ENCODE data around the gene PKD1L1.
A peak's percentile ranks its signal among the peaks of the same experiment; 100 is the strongest.
"Not testable (repeated sequence)": the region's sequence is repeated elsewhere in the genome, so short reads cannot be mapped to it uniquely, and the experiment has no call there.

The PKD1L1 gene

DNA sequence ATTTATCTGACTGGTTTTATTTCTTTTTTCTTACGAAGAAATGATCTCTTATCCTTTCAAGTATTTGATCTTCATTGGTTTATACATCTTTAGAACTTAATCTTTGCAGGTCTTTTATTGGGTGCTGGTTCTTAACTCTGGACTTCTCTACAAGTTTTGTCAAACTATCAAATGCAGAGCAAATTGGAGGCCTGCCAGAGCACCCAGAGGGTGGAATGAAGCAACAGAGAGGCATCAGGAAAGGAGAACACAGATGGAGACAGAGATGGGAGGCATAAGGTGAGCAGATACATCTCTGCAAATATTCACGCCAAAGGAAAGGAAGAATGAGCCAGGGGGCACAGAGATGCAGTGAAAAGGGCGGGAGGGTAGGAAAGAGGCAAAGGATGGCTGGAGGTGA lies 130.3 kb downstream of the PKD1L1 start:
- DNase-seq = no peak

GRCh38 chr7:47816647-47817046 lies 131.6 kb downstream of the PKD1L1 start:
- no peak for DNase-seq

DNA sequence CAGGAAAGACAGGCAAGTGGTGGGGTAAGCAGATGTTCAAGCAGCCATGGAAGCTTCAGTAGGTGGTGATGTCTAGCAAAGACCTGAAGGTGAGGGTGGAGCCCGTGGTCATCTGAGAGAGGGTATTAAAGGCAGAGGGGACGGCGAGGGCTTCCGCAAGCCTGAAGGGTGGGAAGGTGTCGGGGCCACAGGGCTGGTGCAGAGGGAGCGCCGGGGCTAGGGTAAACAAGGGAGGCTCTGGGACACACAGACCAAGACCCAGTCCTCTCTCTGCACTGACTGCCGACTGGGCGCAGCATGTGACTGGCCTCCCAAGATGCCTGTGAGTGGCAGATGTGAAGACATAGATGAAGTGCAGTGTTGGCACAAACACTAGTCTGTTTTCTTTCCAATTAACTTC lies 132.4 kb downstream of the PKD1L1 start:
- DNase-seq = no peak

DNA sequence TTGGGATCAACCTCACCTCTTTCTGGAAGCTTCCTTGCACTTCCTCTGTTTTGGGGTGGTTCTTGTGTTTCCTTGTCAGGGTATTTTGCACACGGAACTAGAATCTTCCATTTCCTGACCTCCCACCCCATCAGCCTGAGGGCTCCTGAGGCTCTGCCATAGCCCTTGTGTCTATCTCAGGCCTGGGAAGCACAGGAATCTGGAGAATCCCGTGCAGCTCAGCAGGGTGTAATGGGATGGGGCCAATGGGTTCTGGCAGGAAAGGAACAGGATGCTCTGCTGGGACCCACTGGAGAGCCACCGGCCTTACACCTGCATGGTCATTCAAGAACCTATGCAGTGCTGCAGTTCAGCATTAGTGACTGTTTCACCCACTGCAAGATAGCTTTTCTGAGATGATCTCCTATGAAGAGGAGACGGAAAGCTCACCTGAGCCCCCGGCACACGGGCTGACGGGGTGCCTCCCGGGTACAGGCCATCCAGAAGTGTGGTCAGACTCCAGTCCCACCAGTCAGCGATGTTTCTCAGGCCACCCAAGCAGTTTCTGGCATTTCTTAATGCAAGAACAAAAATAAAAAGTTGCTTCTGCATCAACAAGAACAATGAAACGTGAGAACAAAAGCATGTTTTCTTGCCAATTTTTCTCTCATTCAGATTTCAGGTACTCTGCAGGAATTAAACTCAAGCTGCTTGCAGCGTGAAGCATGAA lies 133.2 kb downstream of the PKD1L1 start:
- no peak for DNase-seq

- DNase-seq = no peak
These were observed 134.5 kb downstream of the PKD1L1 start for GRCh38 chr7:47813620-47814260.

GRCh38 chr7:47812429-47813136 lies 135.7 kb downstream of the PKD1L1 start:
- no peak for DNase-seq

GRCh38 chr7:47811632-47812380 lies 136.5 kb downstream of the PKD1L1 start:
- DNase-seq = no peak

DNA sequence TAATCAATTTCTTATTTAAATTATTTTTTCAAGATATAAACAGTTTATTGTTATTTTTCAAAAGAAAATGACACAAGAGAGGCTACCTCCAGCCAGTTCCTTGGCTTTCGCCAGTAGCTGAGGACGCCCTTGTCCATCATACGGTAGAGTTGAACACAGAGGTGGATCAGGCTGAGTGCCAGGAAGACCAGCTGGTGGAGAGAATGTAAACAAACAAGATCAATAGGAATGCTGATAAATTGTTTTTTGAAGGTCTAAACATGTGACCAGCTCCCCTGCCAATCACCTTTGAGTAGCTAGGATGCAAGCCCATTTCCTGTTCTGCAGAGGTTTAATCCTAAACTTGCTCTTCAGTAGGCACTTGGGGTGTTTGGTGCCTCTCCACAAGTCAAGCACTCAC lies 138.9 kb downstream of the PKD1L1 start:
- no peak for DNase-seq

DNA sequence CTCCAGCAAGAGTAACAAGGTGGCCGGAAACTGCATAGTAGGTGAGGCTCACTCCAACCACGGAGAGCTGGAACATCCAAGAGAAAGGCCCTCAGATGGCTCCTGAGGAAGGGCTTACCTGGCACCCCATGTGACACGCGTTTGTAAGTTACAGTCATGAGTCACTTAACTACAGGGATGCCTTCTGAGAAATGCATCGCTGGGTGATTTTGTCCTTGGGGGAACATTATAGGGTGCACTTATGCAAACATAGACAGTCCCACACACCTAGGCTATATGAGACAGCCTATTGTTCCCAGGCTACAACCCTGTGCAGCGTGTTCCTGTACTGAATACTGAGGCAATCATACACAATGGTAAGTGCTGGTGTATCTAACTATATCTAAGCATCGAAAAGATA lies 139.9 kb downstream of the PKD1L1 start:
- DNase-seq = no peak

GRCh38 chr7:47807756-47808155 lies 140.5 kb downstream of the PKD1L1 start:
- no peak for DNase-seq

DNA sequence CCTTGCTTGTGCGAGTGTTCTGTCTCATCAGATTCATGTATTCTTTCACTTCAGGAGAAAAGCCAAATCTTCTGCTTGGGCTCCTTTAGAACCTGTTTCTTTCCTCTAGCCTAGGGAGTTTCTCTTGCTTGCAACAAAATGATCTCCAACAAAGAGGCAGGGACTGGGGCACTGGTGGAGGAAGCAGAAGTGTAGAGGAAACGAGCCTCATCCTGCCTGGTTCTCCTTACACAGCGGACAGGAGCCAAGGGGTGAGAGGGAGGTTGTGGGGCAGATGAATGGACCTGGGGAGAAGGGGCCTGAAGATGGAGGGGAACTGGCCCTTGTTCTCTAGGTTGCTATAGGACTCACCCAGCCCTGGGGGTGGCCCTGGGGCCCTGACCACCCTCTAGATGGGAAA lies 141.1 kb downstream of the PKD1L1 start:
- no peak for DNase-seq

DNA sequence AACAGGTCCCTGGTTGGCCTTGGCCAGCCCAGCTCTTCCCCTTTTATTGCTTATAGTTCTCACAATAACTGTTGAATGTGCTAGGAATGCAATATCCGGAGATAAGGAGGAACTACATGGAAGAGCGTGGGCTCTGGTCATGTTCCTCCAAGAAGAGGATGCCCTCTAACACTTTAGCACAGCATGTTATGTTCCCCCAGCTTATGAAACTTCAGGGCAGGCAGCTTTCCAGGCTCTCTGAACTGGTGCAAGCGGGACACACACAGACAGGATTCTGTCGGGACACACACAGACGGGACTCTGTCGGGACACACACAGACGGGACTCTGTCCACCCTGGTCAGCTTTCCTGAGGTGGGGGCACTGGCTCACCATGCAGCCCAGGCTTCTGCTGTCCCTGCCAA lies 141.6 kb downstream of the PKD1L1 start:
- no peak for DNase-seq

- DNase-seq = no peak
These were observed 143.3 kb downstream of the PKD1L1 start for GRCh38 chr7:47804767-47805545.

DNA sequence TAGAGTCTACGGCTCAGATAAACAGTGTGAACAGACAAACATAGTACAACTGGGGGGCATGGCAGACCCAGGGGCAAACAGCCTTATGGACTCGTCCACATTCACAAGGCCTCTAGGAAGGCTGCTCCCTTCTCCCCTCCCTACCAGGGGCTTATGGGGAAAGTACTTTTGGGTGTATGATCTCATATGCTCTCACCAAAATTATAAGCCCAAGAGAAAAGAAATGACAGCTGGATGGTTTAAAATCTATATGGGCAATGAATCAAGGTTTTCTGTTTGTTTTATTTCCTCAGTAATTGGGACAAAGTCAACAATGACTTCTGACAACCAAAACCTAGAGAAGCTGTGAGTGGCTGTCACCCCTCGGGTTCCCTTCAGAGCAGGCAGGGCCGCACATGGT lies 144.4 kb downstream of the PKD1L1 start:
- peak; percentile 36 for DNase-seq

GRCh38 chr7:47803025-47803424 lies 145.2 kb downstream of the PKD1L1 start:
- no peak for DNase-seq

DNA sequence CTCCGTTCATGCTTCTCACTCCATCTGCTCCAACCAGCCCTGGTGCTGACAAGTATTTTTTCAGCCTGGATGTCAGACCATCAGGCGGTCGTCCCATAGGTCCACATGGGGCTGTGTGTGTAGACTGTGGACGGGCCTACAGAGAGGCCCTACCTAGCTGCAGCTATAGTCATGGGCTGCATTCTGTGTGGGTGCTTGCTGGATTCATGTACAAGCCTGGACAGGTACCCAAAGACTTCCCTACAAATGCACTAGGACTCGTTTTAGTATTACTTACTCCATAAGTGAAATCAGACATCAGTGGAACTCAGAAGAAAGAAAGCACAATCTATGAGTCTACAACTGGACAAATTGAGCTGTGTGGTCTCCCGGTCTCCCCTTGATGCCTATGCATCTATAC lies 146.8 kb downstream of the PKD1L1 start:
- no peak for DNase-seq

DNA sequence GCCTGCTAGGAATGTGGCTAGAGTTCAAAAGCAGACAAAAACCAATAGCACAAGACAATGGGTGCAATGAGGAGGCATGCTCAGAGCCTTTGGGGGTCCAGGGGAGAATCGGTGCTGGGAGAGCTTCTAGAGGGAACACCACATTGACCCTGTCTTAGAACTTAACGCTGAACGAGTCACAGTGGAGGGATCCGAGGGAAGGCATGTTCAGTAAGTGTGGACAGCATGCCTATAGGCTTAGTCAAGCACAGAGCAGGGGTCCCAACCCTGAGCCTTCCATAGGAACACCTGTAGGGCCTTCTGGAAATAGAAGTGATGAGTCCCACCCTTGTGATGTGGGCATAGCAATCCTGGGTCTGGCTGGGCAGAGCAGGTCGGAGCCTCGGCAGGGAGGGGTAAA lies 148.7 kb downstream of the PKD1L1 start:
- no peak for DNase-seq

DNA sequence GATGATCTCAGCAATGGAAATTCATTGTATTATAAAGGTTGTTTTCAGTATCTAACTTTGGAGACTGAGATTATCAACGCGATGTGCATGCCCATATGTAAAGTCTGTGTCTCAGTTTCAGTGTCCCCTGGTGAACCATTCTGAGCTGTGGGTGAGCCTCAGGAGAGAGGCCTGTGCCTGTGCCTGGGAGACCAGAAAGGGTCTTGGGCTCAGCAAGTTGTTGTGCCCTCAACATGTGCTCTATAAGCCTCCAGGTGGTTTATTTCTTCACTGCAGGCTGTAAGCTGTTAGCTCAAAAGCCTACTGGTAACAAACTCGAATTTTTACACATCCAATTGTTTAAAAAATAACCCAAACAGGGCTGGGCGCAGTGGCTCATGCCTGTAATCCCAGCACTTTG lies 151.9 kb downstream of the PKD1L1 start:
- DNase-seq = no peak

DNA sequence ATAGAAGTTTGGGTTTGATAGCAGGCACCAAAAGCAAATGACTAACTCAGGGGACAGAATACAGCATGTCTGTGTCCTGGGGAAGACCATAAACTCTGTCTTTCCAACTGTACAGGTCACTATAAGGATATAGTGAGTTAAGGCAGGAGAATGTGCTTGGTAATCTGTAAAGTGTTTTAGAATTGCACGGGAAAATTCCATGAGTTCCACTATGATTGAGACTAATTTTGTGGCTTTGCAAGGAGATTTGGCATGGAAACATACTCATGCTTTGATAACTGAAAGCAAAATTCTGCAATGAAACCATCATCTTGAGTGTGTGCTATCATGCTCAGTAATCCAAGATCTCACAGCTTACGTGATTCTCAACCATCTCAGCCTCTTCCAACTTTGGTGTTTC lies 152.6 kb downstream of the PKD1L1 start:
- DNase-seq = no peak

GRCh38 chr7:47795126-47795525 lies 153.1 kb downstream of the PKD1L1 start:
- not testable (repeated sequence) for DNase-seq

DNA sequence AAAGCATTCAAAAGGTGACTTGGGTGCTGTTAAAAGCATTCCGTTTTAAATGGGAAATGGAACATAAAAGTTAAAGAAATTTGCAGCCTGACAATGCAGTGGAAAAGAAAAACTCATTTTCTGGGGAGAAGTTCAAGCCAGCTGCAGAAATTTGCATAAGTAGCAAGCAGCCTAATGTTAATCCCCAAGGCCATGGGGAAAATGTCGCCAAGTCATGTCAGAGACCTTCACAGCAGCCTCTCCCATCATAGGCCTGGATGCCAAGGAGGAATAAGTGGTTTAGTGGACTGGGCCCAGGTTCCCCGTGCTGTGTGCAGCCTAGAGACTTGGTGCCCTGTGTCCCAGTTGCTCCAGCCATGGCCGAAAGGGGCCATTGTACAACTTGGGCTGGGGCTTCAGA lies 154.2 kb downstream of the PKD1L1 start:
- DNase-seq = no peak

DNA sequence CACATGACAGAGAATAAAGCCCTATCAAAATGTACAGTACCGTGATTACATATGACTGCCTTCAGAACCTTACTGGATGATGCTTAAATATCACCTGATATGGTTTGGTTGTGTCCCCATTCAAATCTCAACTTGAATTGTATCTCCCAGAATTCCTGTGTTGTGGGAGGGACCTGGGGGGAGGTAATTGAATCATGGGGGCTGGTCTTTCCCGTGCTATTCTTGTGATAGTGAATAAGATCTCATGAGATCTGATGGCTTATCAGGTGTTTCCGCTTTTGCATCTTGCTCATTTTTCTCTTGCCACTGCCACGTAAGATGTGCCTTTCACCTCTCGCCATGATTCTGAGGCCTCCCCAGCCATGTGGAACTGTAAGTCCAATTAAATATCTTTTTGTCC lies 155.1 kb downstream of the PKD1L1 start:
- DNase-seq = not testable (repeated sequence)

Data from COR-L47 (cell line).